ENCODE data around the gene CFAP126.
"Not testable (repeated sequence)": the region's sequence is repeated elsewhere in the genome, so short reads cannot be mapped to it uniquely, and the experiment has no call there.

CFAP126 gene

DNA sequence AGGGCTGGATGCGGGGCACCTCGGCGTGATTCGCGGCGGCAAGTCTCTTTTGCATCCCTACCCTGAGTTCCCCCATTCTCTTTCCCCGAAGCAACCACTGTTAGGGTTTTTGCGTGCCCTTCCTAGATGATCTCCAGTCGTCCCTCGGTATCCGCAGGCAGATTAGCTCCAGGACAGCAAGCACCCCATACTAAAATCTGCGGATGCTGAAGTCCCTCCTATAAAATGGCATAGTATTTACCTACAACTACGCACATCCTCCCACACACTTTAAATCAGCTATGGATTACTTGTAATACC lies 22.8 kb upstream of the CFAP126 start:
- ChIA-PET CTCF (no interaction called here), POLR2A (ENCODE audit: low non-redundant PET) (interaction anchor here (0.6 kb wide), 1 partner anchor 9 kb away, joined by 3 read pairs; no protein-coding TSS in a partner anchor)
- H3K27ac ChIP-seq, result peak overlapping the region; percentile 92
- no peak for TF ChIP-seq CTCF (conservative IDR thresholded peaks at IDR 0.05; ENCODE audit: low read depth)
- peak; percentile 26 for DNase-seq (ENCODE audit: low spot score)

DNA sequence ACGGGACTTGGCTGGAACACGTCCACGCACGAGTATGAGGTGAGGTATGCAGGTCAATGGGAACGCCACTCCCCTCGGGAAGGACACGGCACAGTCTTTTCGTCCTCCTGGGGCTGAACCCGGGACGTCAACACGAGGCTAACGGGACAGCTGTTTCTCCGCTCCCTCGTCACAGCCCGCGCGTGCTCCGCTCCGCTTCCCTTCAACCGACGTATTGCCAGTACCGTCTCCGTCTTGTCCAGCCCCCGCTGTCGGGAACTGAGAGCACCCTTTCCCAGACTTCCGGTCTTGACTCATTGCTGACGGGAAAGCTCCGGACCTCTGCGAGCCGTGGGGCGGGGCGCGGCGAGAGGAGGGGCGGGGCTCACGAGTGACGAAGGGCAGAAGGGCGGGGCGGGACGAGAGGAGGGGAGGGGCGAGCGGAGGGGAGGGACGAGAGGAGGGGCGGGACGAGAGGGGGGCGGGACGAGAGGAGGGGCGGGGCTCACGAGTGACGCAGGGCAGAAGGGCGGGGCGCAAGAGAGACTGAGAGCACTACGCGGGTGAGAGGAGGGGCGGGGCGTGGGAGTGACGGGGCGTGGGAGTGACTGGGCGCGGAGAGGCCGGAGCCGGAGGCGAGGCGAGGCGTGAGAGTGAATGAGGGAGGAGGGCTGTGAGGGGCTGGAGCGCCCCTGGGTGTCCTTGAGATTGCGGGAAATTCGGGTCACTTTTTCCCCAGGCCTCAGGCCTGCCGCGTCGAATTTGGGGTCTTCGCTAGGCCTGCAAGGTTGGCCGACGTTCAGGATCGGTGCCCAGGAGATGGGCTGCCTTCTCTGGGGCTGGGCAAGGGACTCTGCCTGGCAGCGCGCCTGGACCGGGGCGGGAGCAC lies 22.2 kb upstream of the CFAP126 start:
- CTCF ChIA-PET, result interaction anchor here (1.2 kb wide), 1 partner anchor 393 kb away, joined by 3 read pairs; no protein-coding TSS in a partner anchor
- TF ChIP-seq CTCF (conservative IDR thresholded peaks at IDR 0.05; ENCODE audit: low read depth), result no peak
- POLR2A ChIA-PET (ENCODE audit: low non-redundant PET), result interaction anchor here (0.6 kb wide), 1 partner anchor 10 kb away, joined by 3 read pairs; no protein-coding TSS in a partner anchor
- DNase-seq (ENCODE audit: low spot score), result peak; percentile 92
- peak overlapping the region; percentile 92 for H3K27ac ChIP-seq

DNA sequence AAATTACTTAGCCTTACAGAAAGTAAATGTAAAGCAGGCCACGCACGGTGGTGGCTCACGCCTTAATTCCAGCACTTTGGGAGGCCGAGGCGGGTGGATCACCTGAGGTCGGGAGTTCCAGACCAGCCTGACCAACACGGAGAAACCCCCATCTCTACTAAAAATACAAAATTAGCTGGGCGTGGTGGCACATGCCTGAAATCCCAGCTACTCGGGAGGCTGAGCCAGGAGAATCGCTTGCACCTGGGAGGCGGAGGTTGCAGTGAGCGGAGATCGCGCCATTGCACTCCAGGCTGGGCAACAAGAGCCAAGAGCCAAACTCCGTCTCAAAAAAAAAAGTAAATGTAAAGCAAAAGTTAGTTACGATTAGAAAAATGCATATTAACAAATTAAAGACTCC lies 21.5 kb upstream of the CFAP126 start:
- DNase-seq (ENCODE audit: low spot score); POLR2A ChIA-PET (ENCODE audit: low non-redundant PET): not testable (repeated sequence)
- peak overlapping the region; percentile 92 for H3K27ac ChIP-seq
- CTCF ChIA-PET, result interaction anchor here (1.2 kb wide), 1 partner anchor 392 kb away, joined by 3 read pairs; no protein-coding TSS in a partner anchor

DNA sequence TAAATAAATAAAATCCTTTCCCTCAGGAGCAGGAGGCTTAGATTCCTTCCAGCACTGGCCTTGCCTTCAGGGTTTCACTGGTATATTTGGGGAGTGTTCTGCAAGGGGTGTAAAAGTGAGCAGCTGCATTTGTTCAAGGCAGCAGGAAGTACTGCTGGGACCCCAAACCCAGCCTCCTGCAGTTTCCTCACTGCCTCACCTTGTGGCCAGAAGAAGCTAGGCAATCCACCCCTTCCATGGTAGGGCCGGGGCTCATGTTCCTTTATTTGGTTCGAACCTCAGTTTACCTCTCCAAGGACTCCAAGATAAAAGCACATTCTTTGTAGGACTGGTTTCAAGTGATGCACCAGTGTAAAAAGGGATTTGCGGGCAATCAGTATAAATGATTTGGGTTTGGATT lies 21.0 kb upstream of the CFAP126 start:
- no peak for DNase-seq (ENCODE audit: low spot score)
- TF ChIP-seq CTCF (conservative IDR thresholded peaks at IDR 0.05; ENCODE audit: low read depth), result no peak
- ChIA-PET POLR2A (ENCODE audit: low non-redundant PET) (no interaction called here), CTCF (interaction anchor here (0.7 kb wide), 1 partner anchor 202 kb away, joined by 4 read pairs; no protein-coding TSS in a partner anchor)
- peak overlapping the region; percentile 92 for H3K27ac ChIP-seq

DNA sequence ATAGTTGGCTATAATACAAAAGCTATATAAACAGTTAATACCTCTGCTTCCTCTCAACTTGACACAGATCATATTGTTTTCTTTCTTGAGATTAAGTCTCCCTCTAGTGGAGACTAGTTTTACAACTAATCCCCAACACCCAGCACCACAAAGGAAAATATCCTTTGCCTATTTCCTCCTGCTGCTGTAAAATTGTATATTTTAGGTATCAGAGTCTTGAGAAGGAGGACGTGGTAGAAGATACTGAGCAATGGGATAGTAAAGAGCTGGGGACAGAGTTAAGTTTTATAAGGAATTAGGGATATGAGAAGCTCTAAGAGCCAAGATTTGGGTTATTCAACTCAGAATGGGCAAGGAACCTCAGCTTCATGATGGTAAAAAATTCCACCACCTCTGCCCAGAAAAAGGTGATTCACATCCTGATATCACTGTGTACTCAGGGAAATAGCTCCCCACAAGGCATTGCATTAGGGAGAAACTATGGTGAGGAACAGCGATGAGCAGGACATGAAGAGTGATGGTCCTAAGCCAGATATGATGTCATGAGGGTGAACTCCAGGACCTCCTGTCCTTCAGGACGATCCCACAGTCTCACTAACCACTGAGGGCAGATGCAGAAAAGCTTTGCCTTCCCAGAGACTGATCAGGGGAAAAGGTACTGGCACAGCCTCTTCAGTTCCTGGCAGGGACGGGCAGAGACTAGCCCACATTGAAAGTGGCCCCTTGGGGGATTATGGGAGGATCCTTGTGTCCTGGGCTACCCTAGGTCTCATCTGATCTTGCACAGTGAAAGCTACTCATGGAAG lies 14.7 kb upstream of the CFAP126 start:
- ChIA-PET POLR2A (ENCODE audit: low non-redundant PET) (interaction anchor here (0.6 kb wide), 1 partner anchor 157 kb away, joined by 4 read pairs; no protein-coding TSS in a partner anchor), CTCF (interaction anchor here (0.6 to 3.1 kb wide), 18 partner anchors 10 to 352 kb away, joined by 3 to 23 read pairs (median 4); partner anchors contain the start of genes ADAMTS4 and TOMM40L)
- DNase-seq (ENCODE audit: low spot score), result peak; percentile 54
- H3K27ac ChIP-seq, result peak overlapping the region; percentile 90
- peak; percentile 72 for TF ChIP-seq CTCF (conservative IDR thresholded peaks at IDR 0.05; ENCODE audit: low read depth)

DNA sequence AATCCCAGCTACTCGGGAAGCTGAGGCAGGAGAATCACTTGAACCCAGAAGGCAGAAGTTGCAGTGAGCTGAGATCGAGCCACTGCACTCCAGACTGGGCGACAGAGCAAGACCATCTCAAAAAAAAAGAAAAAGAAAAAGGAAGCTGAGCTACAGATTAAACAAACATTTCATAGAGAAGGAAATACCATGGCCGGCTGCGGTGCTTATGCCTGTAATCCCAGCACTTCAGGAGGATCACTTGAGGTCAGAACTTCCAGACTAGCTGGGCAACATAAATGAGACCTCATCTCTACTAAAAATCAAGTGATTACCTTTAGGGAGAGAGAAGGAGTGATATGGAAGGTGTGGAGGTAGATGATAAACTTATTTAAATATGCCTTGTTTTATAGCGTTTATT lies 14.0 kb upstream of the CFAP126 start:
- H3K27ac ChIP-seq, result peak overlapping the region; percentile 62
- POLR2A ChIA-PET (ENCODE audit: low non-redundant PET), result interaction anchor here (0.6 kb wide), 1 partner anchor 156 kb away, joined by 4 read pairs; no protein-coding TSS in a partner anchor
- no peak for TF ChIP-seq CTCF (conservative IDR thresholded peaks at IDR 0.05; ENCODE audit: low read depth)
- CTCF ChIA-PET, result interaction anchor here (0.6 to 3.1 kb wide), 15 partner anchors 9 to 477 kb away, joined by 3 to 23 read pairs (median 4); partner anchors contain the start of genes ADAMTS4 and TOMM40L
- DNase-seq (ENCODE audit: low spot score), result no peak
